Gastroesophageal sphincter (tissue), 3 donors: Measurements from ENCODE around the gene SRGN.

ENCODE experiments used
- CTCF ChIP-seq, 4 experiments: fragments of 200-600 bp in 2 of 4; fragments of 450-650 bp in 2 of 4; sonication (generic) in 1 of 4; IDR thresholded peaks; one replicate each; pipeline ENCODE4 v1.5.1; 2017 to 2019; ENCODE audit warnings: antibody characterized with exemption in 4 of 4, mild to moderate bottlenecking in 2 of 4, moderate library complexity in 2 of 4
- POLR2A ChIP-seq, 2 donors: fragments of 450-650 bp; IDR thresholded peaks; one replicate each; pipeline ENCODE4 v1.6.1; 2017; ENCODE audit warnings: antibody characterized with exemption in 2 of 2, mild to moderate bottlenecking in 2 of 2, moderate library complexity in 1 of 2
- POLR2AphosphoS5 ChIP-seq: sonication (generic); formaldehyde crosslinking; IDR thresholded peaks from one replicate; pipeline ENCODE4 v1.6.1; 2017; ENCODE audit warnings: antibody characterized with exemption

- TF ChIP-seq CTCF (IDR thresholded peaks at IDR 0.05) (no peak), POLR2AphosphoS5 (no peak), POLR2A (IDR thresholded peaks at IDR 0.05) (no peak)
Observed at GRCh38 chr10:69068549-69068948, 19.4 kb upstream of the SRGN start.
